Vagina (tissue), 2 donors: ENCODE measurements around the gene AFF3. TPM values are rescaled to one million over a fixed set of nuclear protein-coding genes. Genes with fewer than 3 reads are reported as not detected.

ENCODE experiments used
- DNase-seq, 2 donors: peaks; one replicate each; pipeline ENCODE4 v3.0.0-alpha.2; 2017; ENCODE audit errors: extremely low spot score in 2 of 2
- H3K27ac ChIP-seq: fragments of 200-600 bp; sonication (generic); one replicate; pipeline ENCODE4 v1.5.1; 2019
- H3K27me3 ChIP-seq: fragments of 200-600 bp; sonication (generic); one replicate; pipeline ENCODE4 v1.5.1; 2019
- H3K36me3 ChIP-seq, 2 donors: fragments of 200-600 bp; sonication (generic); one replicate each; pipeline ENCODE4 v1.5.1; 2017 to 2019
- H3K4me1 ChIP-seq: fragments of 200-600 bp; sonication (generic); one replicate; pipeline ENCODE4 v1.5.1; 2019
- H3K4me3 ChIP-seq, 2 donors: fragments of 200-600 bp; sonication (generic); 1 replicate in 1 of 2; 2 replicates in 1 of 2; pipeline ENCODE4 v1.5.1; 2016 to 2019
- H3K9me3 ChIP-seq: fragments of 200-600 bp; sonication (generic); one replicate; pipeline ENCODE4 v1.5.1; 2019
- POLR2A ChIP-seq, 2 donors: fragments of 450-650 bp; IDR thresholded peaks; one replicate each; pipeline ENCODE4 v1.6.1; 2017; ENCODE audit warnings: antibody characterized with exemption in 2 of 2, mild to moderate bottlenecking in 2 of 2, moderate library complexity in 2 of 2
- POLR2AphosphoS5 ChIP-seq, 2 donors: sonication (generic); formaldehyde crosslinking; IDR thresholded peaks; one replicate each; pipeline ENCODE4 v1.9.0; 2017; ENCODE audit warnings: antibody characterized with exemption in 2 of 2, mild to moderate bottlenecking in 2 of 2, low read depth in 1 of 2; ENCODE audit not compliant: insufficient read depth in 1 of 2
- intact Hi-C: fragments of 100-400 bp; cut with DNase I; formaldehyde crosslinking; loops from one replicate; pipeline ENCODE4 v1.15.1; 2023
- total RNA-seq: library from RNA; depleted of rRNA; stranded (reverse); fragments of >200 nt; gene quantifications from one replicate; pipeline ENCODE4 v1.2.3, GENCODE V29; 2016
- TF ChIP-seq, protein P1 (sequence below), 3 experiments: fragments of 450-650 bp in 2 of 3; fragments of 200-600 bp in 1 of 3; sonication (generic) in 1 of 3; IDR thresholded peaks; one replicate each; pipeline ENCODE4 v1.5.1; 2017 to 2019; ENCODE audit warnings: antibody characterized with exemption in 3 of 3, mild to moderate bottlenecking in 2 of 3, moderate library complexity in 2 of 3

The AFF3 gene
- total RNA-seq, 1 donor from 2014 or later: 7.6 TPM

DNA sequence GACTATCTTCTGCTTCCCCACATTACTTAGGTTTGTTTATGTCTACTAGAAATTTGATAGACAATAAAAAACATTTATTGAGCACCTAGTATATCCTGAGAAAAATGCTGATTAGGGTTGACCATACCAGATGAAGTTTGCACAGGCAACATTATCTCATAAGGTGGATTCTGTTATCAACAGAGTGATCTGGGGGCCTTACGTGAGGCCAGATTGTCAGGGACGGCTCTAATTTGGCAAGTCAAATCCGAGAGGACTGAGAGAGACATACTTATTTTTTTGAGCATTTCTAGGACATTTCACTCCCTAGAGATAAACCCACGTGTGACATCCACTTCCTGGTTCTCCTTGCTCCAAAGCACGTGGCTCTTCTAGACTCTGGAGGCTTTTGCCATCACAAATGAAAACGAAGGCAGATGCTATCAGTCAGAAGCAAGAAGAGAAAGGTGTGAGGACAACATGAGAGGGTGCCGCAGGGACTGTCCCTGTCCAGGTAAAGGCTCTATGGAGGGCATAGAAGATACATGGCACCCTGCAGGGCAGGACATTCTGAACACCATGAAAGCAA lies 484.6 kb downstream of the AFF3 start:
- TF ChIP-seq POLR2AphosphoS5 (IDR thresholded peaks at IDR 0.05; ENCODE audit: insufficient read depth in 1 of 2, low read depth in 1 of 2) (no peak), POLR2A (IDR thresholded peaks at IDR 0.05) (no peak)
- TF ChIP-seq, protein P1, sequence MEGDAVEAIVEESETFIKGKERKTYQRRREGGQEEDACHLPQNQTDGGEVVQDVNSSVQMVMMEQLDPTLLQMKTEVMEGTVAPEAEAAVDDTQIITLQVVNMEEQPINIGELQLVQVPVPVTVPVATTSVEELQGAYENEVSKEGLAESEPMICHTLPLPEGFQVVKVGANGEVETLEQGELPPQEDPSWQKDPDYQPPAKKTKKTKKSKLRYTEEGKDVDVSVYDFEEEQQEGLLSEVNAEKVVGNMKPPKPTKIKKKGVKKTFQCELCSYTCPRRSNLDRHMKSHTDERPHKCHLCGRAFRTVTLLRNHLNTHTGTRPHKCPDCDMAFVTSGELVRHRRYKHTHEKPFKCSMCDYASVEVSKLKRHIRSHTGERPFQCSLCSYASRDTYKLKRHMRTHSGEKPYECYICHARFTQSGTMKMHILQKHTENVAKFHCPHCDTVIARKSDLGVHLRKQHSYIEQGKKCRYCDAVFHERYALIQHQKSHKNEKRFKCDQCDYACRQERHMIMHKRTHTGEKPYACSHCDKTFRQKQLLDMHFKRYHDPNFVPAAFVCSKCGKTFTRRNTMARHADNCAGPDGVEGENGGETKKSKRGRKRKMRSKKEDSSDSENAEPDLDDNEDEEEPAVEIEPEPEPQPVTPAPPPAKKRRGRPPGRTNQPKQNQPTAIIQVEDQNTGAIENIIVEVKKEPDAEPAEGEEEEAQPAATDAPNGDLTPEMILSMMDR (IDR thresholded peaks at IDR 0.05): no peak
- DNase-seq: no peak
- Histone ChIP-seq H3K36me3 (no peaks in the 10 kb centered on the region), H3K27me3 (no peaks in the 10 kb centered on the region), H3K9me3 (no peaks in the 10 kb centered on the region), H3K27ac (no peak overlapping the region), H3K4me1 (peaks cover 28% of the 10 kb centered on the region), H3K4me3 (no peak overlapping the region)
- intact Hi-C loops: no loop called here

DNA sequence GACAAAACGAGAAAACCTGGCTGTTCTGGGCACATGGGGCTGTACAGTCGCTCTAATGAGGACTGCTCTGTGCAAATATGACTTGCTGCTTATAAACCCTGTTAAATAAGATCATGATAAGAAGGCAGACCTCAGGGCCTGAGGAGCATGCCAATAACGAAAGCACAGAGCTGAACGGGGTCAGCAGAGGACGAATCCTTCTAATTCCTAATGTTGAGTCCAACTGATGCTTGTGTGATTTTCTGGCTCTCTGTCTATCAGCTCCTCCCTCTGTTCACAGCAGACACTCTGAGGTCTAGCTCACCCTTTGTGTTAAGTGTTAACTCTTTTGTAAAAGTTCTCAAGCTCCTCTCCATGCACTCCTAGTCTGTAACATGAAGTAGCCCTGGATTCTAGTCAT lies 485.4 kb downstream of the AFF3 start:
- intact Hi-C loops: no loop called here
- H3K9me3 ChIP-seq: no peaks in the 10 kb centered on the region
- H3K4me1 ChIP-seq: peaks cover 23% of the 10 kb centered on the region
- no peaks in the 10 kb centered on the region for H3K27me3 ChIP-seq
- no peaks in the 10 kb centered on the region for H3K36me3 ChIP-seq
- H3K4me3 ChIP-seq: no peak overlapping the region
- no peak overlapping the region for H3K27ac ChIP-seq
- TF ChIP-seq POLR2AphosphoS5 (IDR thresholded peaks at IDR 0.05; ENCODE audit: insufficient read depth in 1 of 2, low read depth in 1 of 2) (no peak), POLR2A (IDR thresholded peaks at IDR 0.05) (no peak)
- TF ChIP-seq, protein P1 (IDR thresholded peaks at IDR 0.05): no peak
- no peak for DNase-seq

DNA sequence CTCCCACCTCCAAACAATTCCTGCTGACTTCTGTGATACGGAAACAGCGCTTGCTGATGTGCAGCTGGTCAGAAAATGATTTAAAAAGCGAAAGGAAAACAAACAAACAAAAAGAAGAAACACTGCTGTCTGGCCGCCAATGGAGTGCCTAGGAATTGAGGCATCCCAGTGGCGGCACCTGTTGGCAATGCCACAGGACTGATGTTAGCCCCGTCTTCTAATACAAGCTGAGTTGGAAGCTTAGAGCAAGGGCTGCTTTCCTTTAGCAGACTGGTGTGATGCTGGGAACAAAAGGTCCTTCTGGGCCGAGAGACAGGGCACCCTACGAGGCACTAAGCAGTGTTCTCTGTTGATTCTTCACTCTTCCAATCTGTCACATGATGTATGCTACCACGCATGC lies 489.0 kb downstream of the AFF3 start:
- Histone ChIP-seq H3K4me3 (no peak overlapping the region), H3K27me3 (no peaks in the 10 kb centered on the region), H3K9me3 (no peaks in the 10 kb centered on the region), H3K27ac (no peak overlapping the region), H3K4me1 (peaks cover 32% of the 10 kb centered on the region), H3K36me3 (no peaks in the 10 kb centered on the region)
- TF ChIP-seq POLR2AphosphoS5 (IDR thresholded peaks at IDR 0.05; ENCODE audit: insufficient read depth in 1 of 2, low read depth in 1 of 2) (no peak), POLR2A (IDR thresholded peaks at IDR 0.05) (no peak)
- TF ChIP-seq, protein P1 (IDR thresholded peaks at IDR 0.05): no peak
- no peak for DNase-seq
- intact Hi-C loops: no loop called here

DNA sequence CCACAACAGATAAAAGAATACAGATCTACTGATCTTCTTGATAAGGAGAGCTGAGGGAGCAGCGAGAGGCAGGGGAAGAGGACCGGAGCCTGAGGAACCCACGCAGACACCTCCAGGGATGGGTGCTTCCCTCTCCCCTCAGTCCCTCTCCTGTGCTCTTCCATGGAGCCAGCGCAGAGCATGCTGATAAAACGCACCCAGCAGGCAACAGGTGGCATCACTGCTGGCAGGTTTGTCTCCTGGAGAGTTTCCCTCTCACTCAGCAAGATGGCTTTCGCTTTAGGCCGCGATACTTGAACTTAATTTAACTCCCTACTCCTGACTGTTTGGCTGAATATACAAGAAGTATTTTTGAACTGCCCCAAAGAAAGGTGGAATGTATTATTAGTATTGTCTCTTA lies 489.5 kb downstream of the AFF3 start:
- intact Hi-C loops: no loop called here
- H3K27ac ChIP-seq: no peak overlapping the region
- H3K4me1 ChIP-seq: peaks cover 34% of the 10 kb centered on the region
- TF ChIP-seq POLR2A (IDR thresholded peaks at IDR 0.05): no peak
- TF ChIP-seq POLR2AphosphoS5 (IDR thresholded peaks at IDR 0.05; ENCODE audit: insufficient read depth in 1 of 2, low read depth in 1 of 2): no peak
- TF ChIP-seq, protein P1 (IDR thresholded peaks at IDR 0.05): no peak
- no peak overlapping the region for H3K4me3 ChIP-seq
- no peak for DNase-seq
- H3K9me3 ChIP-seq: no peaks in the 10 kb centered on the region
- no peaks in the 10 kb centered on the region for H3K27me3 ChIP-seq
- H3K36me3 ChIP-seq: no peaks in the 10 kb centered on the region

DNA sequence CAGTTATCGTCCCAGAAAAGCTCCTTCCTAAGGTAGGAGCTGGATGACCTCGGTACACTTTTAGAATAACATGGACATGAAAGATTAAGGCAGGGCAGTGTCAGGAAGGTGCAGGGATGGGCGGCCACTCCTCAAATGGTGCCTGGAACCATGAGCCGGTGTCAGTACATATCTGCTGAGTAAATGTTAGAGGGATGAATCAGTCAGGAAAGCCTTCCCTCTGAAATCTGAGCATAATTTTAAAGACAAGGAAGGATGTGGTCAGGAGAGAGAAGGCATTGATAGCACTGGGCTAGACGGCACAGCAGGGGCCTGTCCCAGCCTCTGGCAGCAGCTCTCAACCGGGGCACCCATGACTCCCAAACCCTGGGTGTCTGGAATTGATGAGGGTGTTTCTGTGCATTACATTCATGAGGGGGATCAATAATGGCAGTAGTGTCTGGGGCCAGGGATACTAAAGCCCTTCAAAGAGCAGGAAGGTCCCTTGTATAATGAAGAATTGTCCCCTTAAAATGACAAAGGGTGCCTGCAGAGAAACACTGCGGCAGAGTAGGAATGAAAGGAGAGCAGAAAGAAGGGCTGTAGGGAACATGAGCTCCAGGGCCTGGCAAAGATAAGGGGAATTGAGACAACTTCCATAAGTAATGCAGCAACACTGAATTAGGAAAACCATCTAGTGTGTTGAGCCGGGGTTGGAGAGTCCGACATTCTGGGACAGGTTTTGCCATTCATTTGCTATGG lies 490.3 kb downstream of the AFF3 start:
- DNase-seq: no peak
- intact Hi-C loops: no loop called here

More for the DNA sequence above, 490.3 kb downstream of the AFF3 start:
- Histone ChIP-seq H3K9me3 (no peaks in the 10 kb centered on the region), H3K27ac (no peak overlapping the region), H3K27me3 (no peaks in the 10 kb centered on the region), H3K4me1 (peaks cover 34% of the 10 kb centered on the region), H3K36me3 (no peaks in the 10 kb centered on the region), H3K4me3 (no peak overlapping the region)
- TF ChIP-seq POLR2A (IDR thresholded peaks at IDR 0.05): no peak
- TF ChIP-seq POLR2AphosphoS5 (IDR thresholded peaks at IDR 0.05; ENCODE audit: insufficient read depth in 1 of 2, low read depth in 1 of 2): no peak
- TF ChIP-seq, protein P1 (IDR thresholded peaks at IDR 0.05): no peak
